Caco-2 (cell line): Measurements from ENCODE around the gene HS6ST2. TPM values are rescaled to one million over a fixed set of nuclear protein-coding genes. Genes with fewer than 3 reads are reported as not detected.
A peak's percentile ranks its signal among the peaks of the same experiment; 100 is the strongest.

Source experiments
- BruUV-seq: library from RNA; stranded (reverse); fragments of 400-500 nt; replicated peaks from 2 replicates; lab custom pipeline; 2021; lab: Mats Ljungman, UMichigan
- CTCF ChIA-PET: fragments of 300-600 bp; sonication (Branson Sonifier 250); formaldehyde crosslinking; loops from one replicate; lab custom pipeline; 2022; ENCODE audit warnings: antibody characterized with exemption; lab: Charles Lee
- POLR2A ChIA-PET: fragments of 300-600 bp; sonication (Branson Sonifier 250); formaldehyde crosslinking; loops from one replicate; lab custom pipeline; 2022; ENCODE audit warnings: antibody characterized with exemption; lab: Charles Lee
- DNase-seq, 2 experiments: peaks; one replicate each; pipeline versions ENCODE4 v3.0.0 to v3.0.0-alpha.2; 2020 to 2022
- H3K27me3 ChIP-seq: replicated peaks from 2 replicates; pipeline ENCODE4 v1.6.0; 2011; ENCODE audit warnings: low read length; ENCODE audit not compliant: control insufficient read depth, insufficient read depth
- H3K36me3 ChIP-seq: 2 replicates; pipeline ENCODE4 v1.5.1; 2011; ENCODE audit warnings: low read length; ENCODE audit not compliant: control insufficient read depth, insufficient read depth
- H3K4me1 ChIP-seq: fragments of 250-450 bp; sonication (Bioruptor Pico); 2 replicates; pipeline ENCODE4 v1.5.1; 2020; ENCODE audit warnings: mild to moderate bottlenecking
- H3K4me3 ChIP-seq: 2 replicates; pipeline ENCODE4 v1.5.1; 2011; ENCODE audit warnings: low read depth, mild to moderate bottlenecking, control low read depth, low read length
- H3K9me3 ChIP-seq: fragments of 250-450 bp; sonication (Bioruptor Pico); 2 replicates; pipeline ENCODE4 v1.5.1; 2020; ENCODE audit warnings: mild to moderate bottlenecking, moderate library complexity
- H3K27ac Mint-ChIP-seq: one replicate; pipeline ENCODE4 v1.8.0; 2022; ENCODE audit warnings: mixed read lengths; ENCODE audit not compliant: unreplicated experiment
- H3K27me3 Mint-ChIP-seq: one replicate; pipeline ENCODE4 v1.8.0; 2022; ENCODE audit warnings: mixed read lengths; ENCODE audit not compliant: insufficient read depth, unreplicated experiment
- H3K36me3 Mint-ChIP-seq: one replicate; pipeline ENCODE4 v1.8.0; 2022; ENCODE audit warnings: mild to moderate bottlenecking, mixed read lengths; ENCODE audit not compliant: insufficient read depth, unreplicated experiment
- H3K4me1 Mint-ChIP-seq: one replicate; pipeline ENCODE4 v1.8.0; 2022; ENCODE audit warnings: low read depth, mixed read lengths; ENCODE audit not compliant: unreplicated experiment
- H3K4me3 Mint-ChIP-seq: one replicate; pipeline ENCODE4 v1.8.0; 2022; ENCODE audit warnings: mild to moderate bottlenecking, moderate library complexity, mixed read lengths; ENCODE audit not compliant: unreplicated experiment
- H3K9me3 Mint-ChIP-seq: one replicate; pipeline ENCODE4 v1.8.0; 2022; ENCODE audit warnings: mixed read lengths; ENCODE audit not compliant: unreplicated experiment
- intact Hi-C: fragments of 100-400 bp; cut with micrococcal nuclease; formaldehyde crosslinking; loops from one replicate; pipeline ENCODE4 v1.10.0; 2022; ENCODE audit not compliant: unreplicated experiment
- total RNA-seq: library from RNA; stranded (reverse); gene quantifications from 2 replicates; pipeline ENCODE4 v1.2.3, GENCODE V29; 2022
- TF ChIP-seq, protein P1 (sequence below), 2 experiments: fragments of 200-600 bp in 1 of 2; IDR thresholded peaks; 1 replicate in 1 of 2; 2 replicates in 1 of 2; pipeline versions ENCODE4 v1.5.1 to v1.8.0; 2011 to 2022; ENCODE audit warnings: antibody characterized with exemption in 1 of 2, control low read depth in 1 of 2, inconsistent platforms in 1 of 2, low read depth in 1 of 2, low read length in 1 of 2, mild to moderate bottlenecking in 1 of 2, moderate library complexity in 1 of 2; ENCODE audit not compliant: insufficient read depth in 1 of 2, severe bottlenecking in 1 of 2, unreplicated experiment in 1 of 2

HS6ST2 gene
- total RNA-seq, 1 experiment from 2014 or later, result 34.9 TPM

DNA sequence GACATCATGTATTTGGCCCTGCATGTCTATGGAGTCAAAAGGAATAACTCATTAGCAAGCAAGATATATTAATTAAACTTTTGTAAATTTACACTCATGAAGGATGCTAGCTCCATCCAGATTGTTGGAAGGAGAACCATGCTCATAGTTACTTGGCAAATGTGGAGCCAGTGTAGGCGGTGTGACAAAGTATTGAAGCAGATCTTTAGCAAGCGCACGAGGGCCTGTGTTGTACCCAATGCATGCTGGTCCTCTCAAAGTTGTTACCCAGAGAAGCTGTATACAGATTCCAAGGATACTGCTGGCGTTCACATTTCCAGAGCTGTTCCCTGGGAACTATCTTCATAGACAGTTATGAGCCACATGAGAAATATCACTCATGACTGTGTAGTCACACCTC is 273.2 kb downstream of the HS6ST2 start:
- H3K9me3 ChIP-seq, result no peaks in the 10 kb centered on the region

DNA sequence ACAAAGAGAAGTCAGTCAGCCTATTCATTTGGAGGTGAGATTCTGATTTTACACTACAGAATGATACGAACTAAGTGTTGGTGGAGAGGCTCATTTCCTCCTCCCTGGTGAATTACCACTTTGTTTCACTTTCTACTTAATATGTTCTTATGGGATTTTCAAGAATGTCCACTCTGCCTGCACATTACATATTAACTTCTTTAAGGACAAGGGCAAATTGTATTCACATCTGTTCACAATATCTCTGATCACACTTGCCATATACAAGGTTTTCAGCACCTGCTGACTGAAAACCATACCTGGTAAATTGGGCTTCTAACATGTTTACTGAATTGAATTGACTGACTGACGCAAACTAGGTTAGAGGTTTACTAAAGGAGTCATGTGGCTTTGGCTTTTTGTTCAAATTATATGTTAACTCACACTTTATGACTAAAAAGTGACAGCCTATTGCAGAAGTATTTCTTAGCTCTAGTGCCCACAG is 281.2 kb downstream of the HS6ST2 start:
- CTCF ChIA-PET, result interaction anchor here (0.6 kb wide), 1 partner anchor 506 kb away, joined by 3 read pairs; no protein-coding TSS in a partner anchor
- no peaks in the 10 kb centered on the region for H3K36me3 Mint-ChIP-seq
- no peak overlapping the region for H3K27ac Mint-ChIP-seq
- intact Hi-C loops, result no loop called here
- TF ChIP-seq, protein P1, sequence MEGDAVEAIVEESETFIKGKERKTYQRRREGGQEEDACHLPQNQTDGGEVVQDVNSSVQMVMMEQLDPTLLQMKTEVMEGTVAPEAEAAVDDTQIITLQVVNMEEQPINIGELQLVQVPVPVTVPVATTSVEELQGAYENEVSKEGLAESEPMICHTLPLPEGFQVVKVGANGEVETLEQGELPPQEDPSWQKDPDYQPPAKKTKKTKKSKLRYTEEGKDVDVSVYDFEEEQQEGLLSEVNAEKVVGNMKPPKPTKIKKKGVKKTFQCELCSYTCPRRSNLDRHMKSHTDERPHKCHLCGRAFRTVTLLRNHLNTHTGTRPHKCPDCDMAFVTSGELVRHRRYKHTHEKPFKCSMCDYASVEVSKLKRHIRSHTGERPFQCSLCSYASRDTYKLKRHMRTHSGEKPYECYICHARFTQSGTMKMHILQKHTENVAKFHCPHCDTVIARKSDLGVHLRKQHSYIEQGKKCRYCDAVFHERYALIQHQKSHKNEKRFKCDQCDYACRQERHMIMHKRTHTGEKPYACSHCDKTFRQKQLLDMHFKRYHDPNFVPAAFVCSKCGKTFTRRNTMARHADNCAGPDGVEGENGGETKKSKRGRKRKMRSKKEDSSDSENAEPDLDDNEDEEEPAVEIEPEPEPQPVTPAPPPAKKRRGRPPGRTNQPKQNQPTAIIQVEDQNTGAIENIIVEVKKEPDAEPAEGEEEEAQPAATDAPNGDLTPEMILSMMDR (IDR thresholded peaks at IDR 0.05; ENCODE audit: insufficient read depth in 1 of 2, low read depth in 1 of 2, low read length in 1 of 2, severe bottlenecking in 1 of 2, unreplicated experiment in 1 of 2), result no peak
- POLR2A ChIA-PET, result interaction anchor here (0.6 kb wide), 1 partner anchor 254 kb away, joined by 3 read pairs; no protein-coding TSS in a partner anchor
- BruUV-seq, result no TSS peak
- no peaks in the 10 kb centered on the region for H3K4me1 Mint-ChIP-seq
- DNase-seq, result no peak
- Histone ChIP-seq H3K4me1 (no peaks in the 10 kb centered on the region), H3K9me3 (no peaks in the 10 kb centered on the region), H3K36me3 (no peaks in the 10 kb centered on the region), H3K27me3 (no peaks in the 10 kb centered on the region), H3K4me3 (no peak overlapping the region)
- H3K9me3 Mint-ChIP-seq, result peaks cover 18% of the 10 kb centered on the region
- no peaks in the 10 kb centered on the region for H3K27me3 Mint-ChIP-seq
- H3K4me3 Mint-ChIP-seq, result no peak overlapping the region

More for the DNA sequence above, 273.2 kb downstream of the HS6ST2 start:
- BruUV-seq, result no TSS peak
- ChIA-PET POLR2A (interaction anchor here (0.6 kb wide), 1 partner anchor 21 kb away, joined by 3 read pairs; no protein-coding TSS in a partner anchor), CTCF (no interaction called here)
- intact Hi-C loops, result no loop called here
- no peak overlapping the region for H3K4me3 Mint-ChIP-seq
- H3K27ac Mint-ChIP-seq, result no peak overlapping the region
- Histone ChIP-seq H3K4me3 (no peak overlapping the region), H3K4me1 (no peaks in the 10 kb centered on the region), H3K36me3 (no peaks in the 10 kb centered on the region), H3K27me3 (no peaks in the 10 kb centered on the region)
- H3K36me3 Mint-ChIP-seq, result no peaks in the 10 kb centered on the region
- no peaks in the 10 kb centered on the region for H3K27me3 Mint-ChIP-seq
- peaks cover 5% of the 10 kb centered on the region for H3K9me3 Mint-ChIP-seq
- TF ChIP-seq, protein P1 (IDR thresholded peaks at IDR 0.05; ENCODE audit: insufficient read depth in 1 of 2, low read depth in 1 of 2, low read length in 1 of 2, severe bottlenecking in 1 of 2, unreplicated experiment in 1 of 2), result no peak
- DNase-seq, result no peak
- H3K4me1 Mint-ChIP-seq, result no peaks in the 10 kb centered on the region

DNA sequence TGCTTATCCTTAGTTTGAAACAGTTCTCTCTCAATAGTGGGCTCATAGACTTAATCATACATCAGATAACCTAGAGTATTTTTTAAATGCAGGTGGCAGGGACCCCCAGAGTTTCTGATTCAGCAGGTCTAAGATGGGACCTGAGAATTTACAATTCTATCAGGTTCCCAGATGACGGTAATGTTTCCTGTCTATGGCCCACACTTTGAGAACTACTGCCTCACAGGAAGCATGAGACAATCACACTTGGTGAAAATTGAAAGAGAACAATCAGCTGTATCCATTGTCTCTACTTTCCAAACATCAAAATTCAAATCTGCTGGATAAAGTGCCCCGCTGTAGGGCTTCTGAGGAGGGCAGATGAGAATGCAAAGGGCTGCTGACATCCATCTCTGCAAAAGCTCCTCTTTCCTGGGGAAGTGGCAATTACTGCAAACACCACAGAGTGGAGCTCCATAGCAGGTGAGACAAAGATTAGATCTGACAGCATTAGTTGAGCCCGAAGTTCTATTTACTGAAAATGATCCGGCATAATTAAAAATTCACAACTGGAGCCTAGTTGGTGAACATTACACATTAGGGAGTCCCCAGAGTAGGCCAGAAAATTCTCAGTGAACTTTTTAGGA is 281.8 kb downstream of the HS6ST2 start:
- no peaks in the 10 kb centered on the region for H3K4me1 ChIP-seq
- intact Hi-C loops, result no loop called here
- H3K4me1 Mint-ChIP-seq, result no peaks in the 10 kb centered on the region

More for the DNA sequence above, 281.8 kb downstream of the HS6ST2 start:
- TF ChIP-seq, protein P1 (IDR thresholded peaks at IDR 0.05; ENCODE audit: insufficient read depth in 1 of 2, low read depth in 1 of 2, low read length in 1 of 2, severe bottlenecking in 1 of 2, unreplicated experiment in 1 of 2), result peak in 1 of 2 experiments; percentile 20
- BruUV-seq, result no TSS peak
- peak in 1 of 2 experiments; percentile 0 for DNase-seq
- POLR2A ChIA-PET, result no interaction called here
- Mint-ChIP-seq H3K9me3 (peaks cover 18% of the 10 kb centered on the region), H3K4me3 (no peak overlapping the region), H3K27me3 (no peaks in the 10 kb centered on the region), H3K27ac (no peak overlapping the region), H3K36me3 (no peaks in the 10 kb centered on the region)
- no peak overlapping the region for H3K4me3 ChIP-seq
- H3K9me3 ChIP-seq, result no peaks in the 10 kb centered on the region
- H3K27me3 ChIP-seq, result no peaks in the 10 kb centered on the region
- H3K36me3 ChIP-seq, result no peaks in the 10 kb centered on the region
- CTCF ChIA-PET, result no interaction called here
